ENCODE data around the gene SCN1B.
A peak's percentile ranks its signal among the peaks of the same experiment; 100 is the strongest.
"Not testable (repeated sequence)": the region's sequence is repeated elsewhere in the genome, so short reads cannot be mapped to it uniquely, and the experiment has no call there.

The SCN1B gene

DNA sequence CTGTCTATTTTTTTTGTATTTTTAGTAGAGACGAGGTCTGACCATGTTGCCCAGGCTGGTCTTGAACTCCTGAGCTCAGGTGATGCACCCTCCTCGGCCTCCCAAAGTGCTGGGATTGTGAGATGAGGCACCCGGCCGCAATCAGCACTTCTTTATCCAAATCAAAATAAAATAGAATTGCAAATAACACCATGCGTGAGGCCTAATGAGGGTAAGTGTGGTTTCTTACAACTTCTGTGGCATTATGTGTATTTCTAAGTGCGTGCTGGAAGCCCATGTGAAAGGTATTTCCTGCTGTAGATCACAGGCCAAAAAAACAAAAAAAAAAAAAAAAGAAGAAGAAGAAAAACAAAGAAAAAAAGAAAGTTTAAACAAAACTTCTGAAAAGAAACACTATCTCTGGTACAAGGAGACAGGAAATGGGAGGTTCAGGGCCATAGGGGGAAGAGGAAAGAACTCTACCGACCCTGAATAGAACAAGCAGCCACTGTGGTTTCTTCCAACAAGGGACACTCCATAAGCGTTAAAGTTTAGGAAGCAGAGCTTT is 33.1 kb upstream of the SCN1B start:
- Mint-ChIP-seq H3K36me3 (ENCODE audit: low read depth) (peaks cover 15% of the 10 kb centered on the region), H3K4me1 (ENCODE audit: low read depth) (peaks cover 67% of the 10 kb centered on the region), H3K27ac (peak overlapping the region; percentile 92), H3K9me3 (no peaks in the 10 kb centered on the region), H3K4me3 (peak overlapping the region; percentile 45), H3K27me3 (no peaks in the 10 kb centered on the region)
- DNase-seq, result no peak

DNA sequence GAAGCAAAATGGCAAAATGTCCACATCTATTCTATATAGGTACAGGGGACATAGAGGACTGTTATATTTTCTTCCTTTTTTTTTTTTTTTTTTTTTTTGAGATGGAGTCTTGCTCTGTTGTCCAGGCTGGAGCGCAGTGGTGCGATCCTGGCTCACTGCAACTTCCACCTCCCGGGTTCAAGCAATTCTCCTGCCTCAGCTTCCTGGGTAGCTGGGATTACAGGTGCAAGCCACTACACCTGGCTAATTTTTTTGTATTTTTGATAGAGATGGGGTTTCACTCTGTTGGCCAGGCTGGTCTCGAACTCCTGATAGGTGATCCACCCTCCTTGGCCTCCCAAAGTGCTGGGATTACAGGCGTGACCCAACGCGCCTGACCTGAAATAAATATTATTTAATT is 32.0 kb upstream of the SCN1B start:
- H3K36me3 Mint-ChIP-seq (ENCODE audit: low read depth), result peaks cover 26% of the 10 kb centered on the region
- peak overlapping the region; percentile 92 for H3K27ac Mint-ChIP-seq
- DNase-seq, H3K9me3 Mint-ChIP-seq, H3K27me3 Mint-ChIP-seq: not testable (repeated sequence)
- peaks cover 69% of the 10 kb centered on the region for H3K4me1 Mint-ChIP-seq (ENCODE audit: low read depth)
- peak overlapping the region; percentile 45 for H3K4me3 Mint-ChIP-seq

DNA sequence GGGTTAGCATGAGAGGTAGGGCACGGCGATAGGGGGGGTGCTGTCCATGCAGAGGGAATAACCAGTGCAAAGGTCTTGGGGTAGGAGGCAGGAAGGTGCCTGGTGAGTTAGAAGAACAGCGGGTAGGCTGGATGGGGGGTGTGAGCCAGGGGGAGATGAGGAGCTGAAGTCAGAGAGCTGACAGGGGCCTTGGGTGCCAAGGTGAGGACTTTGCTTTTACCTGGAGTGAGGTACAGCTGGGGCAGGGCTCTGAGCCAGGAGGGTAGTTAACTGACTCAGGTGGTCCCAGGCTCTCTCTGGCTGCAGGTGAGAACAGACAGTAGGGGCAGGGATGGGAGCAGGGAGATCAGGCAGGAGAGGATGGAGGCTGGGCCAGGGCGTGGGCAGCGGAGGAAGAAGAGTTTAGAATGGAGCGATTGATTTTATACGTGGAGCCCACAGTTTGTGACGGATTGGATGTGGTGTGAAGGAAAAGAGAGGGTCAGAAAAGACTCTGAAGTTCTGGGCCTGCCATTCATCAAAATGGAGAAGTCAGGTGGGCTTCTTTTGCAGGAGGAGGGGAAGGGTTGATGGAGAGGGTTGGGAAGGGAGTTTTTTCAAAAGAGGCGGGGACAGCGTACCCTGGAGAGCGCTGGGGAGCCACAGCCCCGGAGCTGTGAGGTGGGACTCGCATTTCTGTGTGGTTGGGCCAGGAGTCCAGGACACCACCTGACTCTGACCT is 31.3 kb upstream of the SCN1B start:
- H3K27ac Mint-ChIP-seq, result peak overlapping the region; percentile 95
- DNase-seq, result no peak
- H3K36me3 Mint-ChIP-seq (ENCODE audit: low read depth), result peaks cover 33% of the 10 kb centered on the region
- H3K27me3 Mint-ChIP-seq, result no peaks in the 10 kb centered on the region
- peak overlapping the region; percentile 97 for H3K4me3 Mint-ChIP-seq
- peaks cover 73% of the 10 kb centered on the region for H3K4me1 Mint-ChIP-seq (ENCODE audit: low read depth)
- no peaks in the 10 kb centered on the region for H3K9me3 Mint-ChIP-seq

DNA sequence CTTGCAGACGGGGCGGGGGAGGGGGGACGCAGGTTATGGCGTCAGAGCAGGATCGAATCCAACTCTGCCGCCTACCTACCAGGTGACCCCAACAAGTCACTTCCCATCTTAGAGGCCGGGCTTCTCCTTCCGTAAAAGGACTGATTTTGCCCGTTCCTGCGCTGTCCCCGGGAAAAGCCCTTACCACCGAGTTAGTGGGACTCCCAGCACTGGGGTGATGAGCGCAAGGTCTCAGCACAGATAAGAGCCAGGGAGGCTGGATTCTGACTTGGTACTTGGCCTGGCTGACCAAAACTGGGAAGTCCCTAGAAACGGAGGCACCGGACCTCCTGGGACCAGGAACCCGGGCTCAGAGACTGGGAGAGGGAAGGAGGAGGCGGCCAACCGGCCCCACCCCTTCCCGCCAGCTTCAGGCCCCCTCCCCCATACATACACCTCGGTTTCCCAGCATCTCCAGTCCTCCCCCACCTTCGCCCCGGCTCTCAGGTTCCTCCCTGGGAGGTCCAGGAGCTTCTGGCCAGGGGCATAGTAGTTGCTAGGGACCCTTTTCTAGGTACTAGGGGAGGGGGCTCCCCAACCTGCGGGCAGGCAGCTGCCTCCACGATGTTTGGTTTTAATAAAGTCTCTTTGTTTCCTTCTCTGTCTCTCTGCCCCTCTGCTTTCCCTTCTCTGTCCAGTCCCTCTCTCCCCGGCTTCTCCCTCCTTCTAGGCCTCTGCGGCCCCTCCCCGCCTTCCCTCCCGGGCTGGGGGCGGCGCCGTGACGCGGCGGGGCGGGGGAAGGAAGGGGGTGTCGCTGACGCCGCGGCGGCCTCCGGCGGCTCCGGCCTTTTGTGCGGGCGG is 30.6 kb upstream of the SCN1B start, which contains the start of gene GRAMD1A:
GRAMD1A (plus strand) TSS at position 826 of the 840 bp plus-strand sequence. CDS start 156 bp downstream, outside the sequence.
- DNase-seq, result peak; percentile 87
- H3K36me3 Mint-ChIP-seq (ENCODE audit: low read depth), result peaks cover 41% of the 10 kb centered on the region
- no peaks in the 10 kb centered on the region for H3K27me3 Mint-ChIP-seq
- H3K27ac Mint-ChIP-seq, result peak within 1 kb of the TSS; percentile 96
- peaks cover 73% of the 10 kb centered on the region for H3K4me1 Mint-ChIP-seq (ENCODE audit: low read depth)
- no peaks in the 10 kb centered on the region for H3K9me3 Mint-ChIP-seq
- H3K4me3 Mint-ChIP-seq, result peak within 1 kb of the TSS; percentile 97

DNA sequence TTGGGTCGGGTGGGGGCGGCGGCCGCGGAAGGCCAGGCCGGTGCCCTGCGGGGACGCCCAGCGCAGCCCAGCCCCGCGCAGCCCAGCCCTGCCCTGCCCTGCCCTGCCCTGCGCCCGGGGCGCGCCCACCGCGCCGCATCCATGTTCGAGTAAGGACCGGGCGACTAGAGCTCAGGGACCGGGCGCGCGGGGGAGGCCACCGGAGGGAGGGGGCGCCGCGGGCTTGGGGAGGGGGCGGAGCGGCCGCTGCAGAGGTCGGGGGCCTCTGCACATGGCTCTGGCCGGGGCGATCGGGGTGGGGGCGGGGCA is 30.0 kb upstream of the SCN1B start:
- Mint-ChIP-seq H3K36me3 (ENCODE audit: low read depth) (peaks cover 44% of the 10 kb centered on the region), H3K9me3 (no peaks in the 10 kb centered on the region), H3K4me1 (ENCODE audit: low read depth) (peaks cover 71% of the 10 kb centered on the region), H3K4me3 (peak overlapping the region; percentile 97), H3K27ac (no peak overlapping the region), H3K27me3 (no peaks in the 10 kb centered on the region)
- DNase-seq, result no peak

DNA sequence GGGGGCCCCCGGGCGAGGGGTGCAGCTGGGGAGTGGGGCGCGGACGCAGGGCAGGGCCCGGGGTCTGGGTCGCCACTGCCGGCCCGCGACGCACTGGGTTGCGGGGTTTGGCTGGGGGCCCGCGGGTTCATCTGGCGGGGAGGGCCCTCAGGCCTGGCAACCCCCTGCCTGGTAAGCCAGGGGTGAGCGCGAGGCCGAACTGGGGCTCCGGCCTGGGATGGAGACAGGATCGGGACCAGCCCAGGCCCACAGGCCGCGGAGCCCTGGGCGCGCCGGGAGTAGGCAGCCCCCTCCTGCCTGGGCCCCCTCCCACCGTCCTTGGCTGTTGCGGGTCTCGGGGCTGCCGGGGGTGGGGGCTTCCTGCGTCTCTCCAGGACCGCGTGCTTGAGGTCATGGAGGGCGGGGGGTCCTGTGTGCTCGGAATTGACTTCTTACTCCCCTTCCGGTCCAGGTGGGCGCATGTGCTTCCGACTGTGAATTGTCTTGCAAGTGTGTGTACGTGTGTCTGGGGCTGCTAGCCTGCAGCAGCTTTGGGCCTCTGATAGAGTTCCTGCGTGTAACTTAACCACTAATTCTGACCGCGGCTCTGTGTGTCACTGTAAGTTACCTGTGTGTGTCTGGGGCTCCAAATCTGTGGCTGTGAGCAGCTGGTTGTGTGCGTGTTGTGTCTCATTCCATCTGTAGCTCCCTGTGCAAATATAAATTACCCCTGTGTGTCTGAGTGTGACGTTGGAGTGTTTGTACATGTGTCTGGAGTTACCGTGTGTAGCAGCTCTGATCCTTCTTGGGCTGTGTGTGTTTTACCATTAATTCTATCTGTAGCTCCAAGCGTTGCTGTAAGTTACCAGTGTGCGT is 29.4 kb upstream of the SCN1B start:
- peaks cover 49% of the 10 kb centered on the region for H3K36me3 Mint-ChIP-seq (ENCODE audit: low read depth)
- DNase-seq, result peak; percentile 76
- no peaks in the 10 kb centered on the region for H3K27me3 Mint-ChIP-seq
- no peaks in the 10 kb centered on the region for H3K9me3 Mint-ChIP-seq
- peaks cover 71% of the 10 kb centered on the region for H3K4me1 Mint-ChIP-seq (ENCODE audit: low read depth)
- peak overlapping the region; percentile 97 for H3K4me3 Mint-ChIP-seq
- H3K27ac Mint-ChIP-seq, result peak overlapping the region; percentile 96

DNA sequence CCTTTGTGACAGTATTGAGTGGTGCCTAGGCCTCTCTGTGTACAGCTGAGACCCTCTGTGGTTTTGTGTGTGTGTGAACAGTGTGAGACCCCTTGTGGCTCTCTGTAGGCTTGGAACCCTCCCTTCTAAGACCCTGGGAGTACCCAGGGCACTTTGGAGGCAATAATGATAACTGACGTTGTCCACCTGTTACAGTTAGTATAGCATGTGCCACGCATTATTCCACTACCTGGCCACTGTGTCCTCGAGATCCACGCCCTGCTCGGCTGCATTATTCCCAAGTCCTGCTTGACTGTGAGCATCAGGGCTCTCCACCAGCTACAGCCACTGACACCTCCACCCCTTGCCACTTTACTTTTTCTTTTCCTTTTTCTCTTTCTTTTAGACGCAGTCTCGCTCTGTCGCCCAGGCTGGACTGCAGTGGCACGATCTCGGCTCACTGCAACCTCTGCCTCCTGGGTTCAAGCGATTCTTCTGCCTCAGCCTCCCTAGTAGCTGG is 28.2 kb upstream of the SCN1B start:
- Mint-ChIP-seq H3K36me3 (ENCODE audit: low read depth) (peaks cover 62% of the 10 kb centered on the region), H3K27me3 (no peaks in the 10 kb centered on the region), H3K4me3 (peak overlapping the region; percentile 97), H3K9me3 (no peaks in the 10 kb centered on the region), H3K27ac (peak overlapping the region; percentile 96), H3K4me1 (ENCODE audit: low read depth) (peaks cover 68% of the 10 kb centered on the region)
- DNase-seq, result no peak

DNA sequence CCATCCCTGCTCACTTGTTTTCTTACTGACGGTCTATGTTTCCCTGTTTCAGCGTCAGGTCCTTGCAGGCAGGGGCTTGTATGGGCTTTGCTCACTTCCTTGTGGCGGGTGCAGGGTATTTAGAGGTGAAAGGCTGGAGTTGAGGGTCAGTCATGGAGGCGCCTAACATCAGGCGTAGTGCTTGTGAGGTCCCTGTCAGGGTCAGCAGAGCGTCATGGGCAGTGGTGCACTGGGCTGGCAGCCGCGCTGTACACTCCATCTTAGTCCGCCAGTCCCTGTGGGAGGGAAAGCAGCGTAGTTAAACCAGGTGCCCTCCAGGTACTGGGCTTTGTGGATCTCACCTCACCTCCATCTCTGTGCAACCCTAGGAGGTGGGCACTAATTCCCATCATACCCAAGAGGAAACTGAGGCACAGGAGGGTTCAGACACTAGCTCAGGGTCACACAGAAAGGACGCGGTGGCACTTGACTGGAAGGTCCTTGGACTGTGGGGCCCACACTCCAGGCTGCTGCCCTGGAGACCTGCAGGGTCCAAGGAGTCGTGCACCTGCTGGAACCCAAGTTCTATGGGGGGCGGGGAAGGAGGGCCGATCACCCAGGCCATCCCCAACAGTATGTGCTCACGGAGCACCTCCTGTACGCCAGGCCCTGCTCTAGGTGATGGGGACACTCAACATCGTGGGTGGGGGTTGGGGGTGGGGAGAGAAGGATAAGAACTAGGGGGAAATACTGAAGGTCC is 25.6 kb upstream of the SCN1B start:
- Mint-ChIP-seq H3K4me1 (ENCODE audit: low read depth) (peaks cover 56% of the 10 kb centered on the region), H3K9me3 (no peaks in the 10 kb centered on the region), H3K36me3 (ENCODE audit: low read depth) (peaks cover 87% of the 10 kb centered on the region), H3K27ac (peak overlapping the region; percentile 96), H3K4me3 (peak overlapping the region; percentile 97), H3K27me3 (no peaks in the 10 kb centered on the region)
- no peak for DNase-seq

DNA sequence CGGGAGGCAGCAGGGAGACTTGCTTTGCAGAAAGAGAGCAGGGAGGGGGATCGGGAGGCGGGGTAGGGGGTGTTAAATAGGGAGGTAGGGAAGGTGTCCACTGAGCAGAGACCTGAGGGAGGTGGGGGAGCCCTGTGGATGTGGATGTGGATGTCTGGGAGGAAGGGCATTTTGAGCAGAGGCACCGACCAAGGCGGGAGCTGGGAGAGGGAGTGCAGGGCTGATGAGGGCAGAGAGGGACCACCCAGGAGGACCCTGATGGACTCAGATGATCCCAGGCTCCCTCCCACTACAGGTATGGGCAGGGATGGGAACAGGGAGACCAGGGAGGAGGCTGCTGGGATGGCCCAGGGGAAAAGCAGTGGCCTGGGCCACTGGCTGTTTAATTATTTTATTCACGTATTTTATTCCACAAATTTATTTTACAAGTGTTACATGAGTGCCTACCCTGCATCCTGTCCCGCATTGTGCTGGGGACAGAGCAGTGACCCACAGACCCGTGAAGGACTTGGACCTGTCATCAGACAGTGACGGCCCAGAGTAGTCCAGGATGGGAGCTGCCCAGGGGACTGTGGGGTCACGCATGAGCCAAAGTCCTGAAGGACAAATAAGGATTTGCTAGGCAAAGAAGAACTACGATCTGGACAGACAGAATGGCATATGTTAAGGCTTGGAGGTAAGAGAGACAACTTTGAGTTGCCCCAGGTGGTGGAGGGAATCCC is 24.9 kb upstream of the SCN1B start:
- Mint-ChIP-seq H3K9me3 (no peaks in the 10 kb centered on the region), H3K4me3 (no peak overlapping the region), H3K36me3 (ENCODE audit: low read depth) (peaks cover 94% of the 10 kb centered on the region), H3K27me3 (no peaks in the 10 kb centered on the region), H3K4me1 (ENCODE audit: low read depth) (peaks cover 62% of the 10 kb centered on the region), H3K27ac (peak overlapping the region; percentile 96)
- DNase-seq, result no peak

DNA sequence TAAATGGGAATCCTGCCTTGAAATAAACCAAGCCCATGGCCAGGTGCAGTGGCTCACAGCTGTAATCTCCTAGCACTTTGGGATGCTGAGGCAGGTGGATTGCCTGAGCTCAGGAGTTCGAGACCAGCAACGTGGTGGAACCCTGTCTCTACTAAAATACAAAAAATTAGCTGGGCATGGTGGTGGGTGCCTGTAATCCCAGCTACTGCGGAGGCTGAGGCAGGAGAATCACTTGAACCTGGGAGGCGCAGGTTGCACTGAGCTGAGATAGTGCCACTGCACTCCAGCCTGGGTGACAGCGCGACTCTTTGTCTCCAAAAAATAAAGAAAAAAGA is 24.3 kb upstream of the SCN1B start:
- H3K27me3 Mint-ChIP-seq, H3K4me3 Mint-ChIP-seq, H3K9me3 Mint-ChIP-seq, DNase-seq: not testable (repeated sequence)
- H3K4me1 Mint-ChIP-seq (ENCODE audit: low read depth), result peaks cover 67% of the 10 kb centered on the region
- H3K27ac Mint-ChIP-seq, result peak overlapping the region; percentile 96
- peaks cover 98% of the 10 kb centered on the region for H3K36me3 Mint-ChIP-seq (ENCODE audit: low read depth)

DNA sequence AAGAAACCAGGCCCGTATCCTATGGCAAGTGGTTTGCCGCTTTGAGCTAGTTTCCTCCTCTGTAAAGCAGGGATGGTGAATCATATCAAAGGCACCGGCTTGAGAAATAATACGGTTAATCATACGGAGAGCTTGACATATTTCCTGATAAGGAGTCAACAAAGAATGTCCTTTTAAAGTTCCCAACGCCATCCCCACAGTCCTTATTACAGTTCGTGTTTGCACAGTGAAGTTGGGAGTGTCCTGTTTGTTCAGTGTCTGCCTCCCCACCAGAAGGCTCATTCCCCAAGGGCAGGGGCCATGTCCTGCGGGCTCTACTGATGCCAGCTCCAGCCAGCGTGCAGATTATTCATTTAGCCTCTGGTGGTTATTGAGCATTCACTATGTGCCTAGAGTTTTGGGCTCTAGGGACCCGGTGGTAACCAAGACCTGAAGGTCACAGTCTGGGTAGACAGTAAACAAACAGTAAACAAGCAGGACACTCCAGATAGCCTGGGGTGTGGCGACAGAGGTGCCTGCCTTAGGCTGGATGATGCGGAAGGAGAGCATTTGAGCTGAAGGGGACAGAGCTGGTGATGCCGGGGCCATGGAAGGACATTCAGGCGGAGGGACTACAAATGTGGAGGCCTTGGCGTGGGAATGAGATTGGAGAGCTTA is 23.8 kb upstream of the SCN1B start:
- Mint-ChIP-seq H3K27ac (peak overlapping the region; percentile 96), H3K27me3 (no peaks in the 10 kb centered on the region), H3K9me3 (no peaks in the 10 kb centered on the region), H3K4me3 (no peak overlapping the region), H3K36me3 (ENCODE audit: low read depth) (peaks cover 98% of the 10 kb centered on the region), H3K4me1 (ENCODE audit: low read depth) (peaks cover 72% of the 10 kb centered on the region)
- no peak for DNase-seq

DNA sequence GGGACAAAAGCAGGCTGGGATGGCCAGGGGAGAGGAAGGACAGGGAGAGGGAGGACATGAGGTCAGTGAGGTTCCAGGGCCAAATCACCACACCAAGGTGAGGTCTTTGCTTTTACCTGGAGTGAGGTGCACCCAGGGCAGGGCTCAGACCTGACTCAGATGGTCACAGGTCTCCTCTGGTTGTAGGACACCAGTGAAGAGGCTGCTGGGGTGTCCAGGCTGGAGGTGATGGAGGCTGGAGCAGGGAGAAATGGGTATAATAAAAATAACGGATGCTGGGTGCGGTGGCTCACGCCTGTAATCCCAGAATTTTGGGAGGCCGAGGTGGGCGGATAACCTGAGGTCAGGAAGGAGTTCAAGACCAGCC is 23.3 kb upstream of the SCN1B start:
- no peaks in the 10 kb centered on the region for H3K27me3 Mint-ChIP-seq
- no peak for DNase-seq
- peak overlapping the region; percentile 96 for H3K27ac Mint-ChIP-seq
- H3K4me1 Mint-ChIP-seq (ENCODE audit: low read depth), result peaks cover 75% of the 10 kb centered on the region
- peaks cover 98% of the 10 kb centered on the region for H3K36me3 Mint-ChIP-seq (ENCODE audit: low read depth)
- H3K4me3 Mint-ChIP-seq, result no peak overlapping the region
- H3K9me3 Mint-ChIP-seq, result no peaks in the 10 kb centered on the region

DNA sequence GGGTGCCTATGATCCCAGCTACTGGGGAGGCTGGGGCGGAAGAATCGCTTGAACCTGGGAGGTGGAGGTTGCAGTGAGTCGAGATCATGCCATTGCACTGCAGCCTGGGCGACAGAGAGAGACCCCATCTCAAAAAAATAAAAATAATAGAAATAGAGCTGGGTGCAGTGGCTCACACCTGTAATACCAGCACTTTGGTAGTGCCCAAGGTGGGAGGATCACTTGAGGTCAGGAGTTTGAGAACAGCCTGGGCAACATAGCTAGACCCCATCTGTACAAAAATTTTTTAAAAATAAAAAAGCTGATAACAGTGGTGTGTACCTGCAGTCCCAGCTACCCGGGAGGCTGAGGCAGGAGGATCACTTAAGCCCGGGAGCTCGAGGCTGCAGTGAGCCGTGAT is 22.8 kb upstream of the SCN1B start:
- not testable (repeated sequence) for DNase-seq, H3K27me3 Mint-ChIP-seq, H3K4me3 Mint-ChIP-seq, H3K9me3 Mint-ChIP-seq
- Mint-ChIP-seq H3K27ac (peak overlapping the region; percentile 96), H3K36me3 (ENCODE audit: low read depth) (peaks cover 98% of the 10 kb centered on the region), H3K4me1 (ENCODE audit: low read depth) (peaks cover 75% of the 10 kb centered on the region)
